Measurements from ENCODE around the gene TRIM37. TPM values are rescaled to one million over a fixed set of nuclear protein-coding genes. Genes with fewer than 3 reads are reported as not detected.

The TRIM37 gene
- total and polyA plus RNA-seq, 2 donors (not counting 1 experiment from before 2014, with no cell fraction given) = 5.1 to 28.3 TPM

GRCh38 chr17:58966208-58966607 is 140.5 kb downstream of the TRIM37 start:
- no peaks in the 10 kb centered on the region for H3K4me1 ChIP-seq (ENCODE audit: control insufficient read depth in 2 of 2, insufficient read depth in 2 of 2, low read length in 2 of 2)
- Mint-ChIP-seq H3K4me1 (peaks cover 4% of the 10 kb centered on the region), H3K9me3 (ENCODE audit: insufficient read depth) (no peaks in the 10 kb centered on the region), H3K27me3 (no peaks in the 10 kb centered on the region), H3K4me3 (no peak overlapping the region), H3K27ac (no peak overlapping the region)
- ATAC-seq (ENCODE audit: low read depth) = no peak
- no peak for TF ChIP-seq CTCF (IDR thresholded peaks at IDR 0.05)
- no peak for TF ChIP-seq EZH2 (IDR thresholded peaks at IDR 0.05; ENCODE audit: borderline replicate concordance, insufficient read depth, low read depth, low read length, poor library complexity, severe bottlenecking)
- no peaks in the 10 kb centered on the region for H3K36me3 ChIP-seq (replicated peaks in 1 of 2; ENCODE audit: control extremely low read depth in 1 of 2, control insufficient read depth in 1 of 2, extremely low read depth in 1 of 2, insufficient read depth in 2 of 2, low read length in 1 of 2)
- CTCF ChIA-PET = interaction anchor here (1.1 kb wide), 1 partner anchor 255 kb away, joined by 3 read pairs; no protein-coding TSS in a partner anchor
- WGBS (ENCODE audit: insufficient coverage) = no CpG with 5 or more reads among the region's 3 CpGs
- no peak for DNase-seq
- no peak overlapping the region for H2AFZ ChIP-seq (ENCODE audit: insufficient read depth, low read depth, low read length, poor library complexity, severe bottlenecking)
- H3K27ac ChIP-seq (ENCODE audit: low read length in 2 of 2) = no peak overlapping the region
- POLR2A ChIA-PET = no interaction called here
- H3K9ac ChIP-seq (ENCODE audit: low read length) = no peak overlapping the region
- no peaks in the 10 kb centered on the region for H3K79me2 ChIP-seq (ENCODE audit: control insufficient read depth, insufficient read depth, low read length)
- H3K27me3 ChIP-seq (replicated peaks in 1 of 4; ENCODE audit: control extremely low read depth in 1 of 4, control insufficient read depth in 3 of 4, insufficient read depth in 4 of 4, low read length in 3 of 4) = no peaks in the 10 kb centered on the region
- H3K9me3 ChIP-seq (ENCODE audit: control extremely low read depth in 1 of 3, control insufficient read depth in 2 of 3, insufficient read depth in 1 of 3, low read length in 2 of 3) = no peaks in the 10 kb centered on the region
- H3K4me3 ChIP-seq (ENCODE audit: control extremely low read depth in 1 of 5, extremely low read depth in 1 of 5, insufficient read depth in 1 of 5, low read depth in 2 of 5, low read length in 4 of 5) = no peak overlapping the region
- H3K4me2 ChIP-seq (replicated peaks; ENCODE audit: low read depth, low read length, poor library complexity, severe bottlenecking) = no peak overlapping the region
- intact Hi-C loops (cut with micrococcal nuclease) = no loop called here
- no peaks in the 10 kb centered on the region for H4K20me1 ChIP-seq (ENCODE audit: control insufficient read depth, insufficient read depth, low read length, poor library complexity, severe bottlenecking)

- no peak overlapping the region for H3K27ac Mint-ChIP-seq
- H3K4me1 ChIP-seq (ENCODE audit: control insufficient read depth in 2 of 2, insufficient read depth in 2 of 2, low read length in 2 of 2) = no peaks in the 10 kb centered on the region
- no peak overlapping the region for H3K4me3 Mint-ChIP-seq
- ChIA-PET POLR2A (no interaction called here), CTCF (interaction anchor here (1.1 kb wide), 1 partner anchor 254 kb away, joined by 3 read pairs; no protein-coding TSS in a partner anchor)
- H3K4me2 ChIP-seq (replicated peaks; ENCODE audit: low read depth, low read length, poor library complexity, severe bottlenecking) = no peak overlapping the region
- no peaks in the 10 kb centered on the region for H3K27me3 Mint-ChIP-seq
- TF ChIP-seq EZH2 (IDR thresholded peaks at IDR 0.05; ENCODE audit: borderline replicate concordance, insufficient read depth, low read depth, low read length, poor library complexity, severe bottlenecking) (no peak), CTCF (IDR thresholded peaks at IDR 0.05) (no peak)
- H4K20me1 ChIP-seq (ENCODE audit: control insufficient read depth, insufficient read depth, low read length, poor library complexity, severe bottlenecking) = no peaks in the 10 kb centered on the region
- ATAC-seq (ENCODE audit: low read depth) (no peak), DNase-seq (no peak)
- no peak overlapping the region for H3K9ac ChIP-seq (ENCODE audit: low read length)
- H3K27ac ChIP-seq (ENCODE audit: low read length in 2 of 2) = no peak overlapping the region
- H3K9me3 Mint-ChIP-seq (ENCODE audit: insufficient read depth) = no peaks in the 10 kb centered on the region
- no CpG with 5 or more reads among the region's 3 CpGs for WGBS (ENCODE audit: insufficient coverage)
- no peak overlapping the region for H3K4me3 ChIP-seq (ENCODE audit: control extremely low read depth in 1 of 5, extremely low read depth in 1 of 5, insufficient read depth in 1 of 5, low read depth in 2 of 5, low read length in 4 of 5)
- intact Hi-C loops (cut with micrococcal nuclease) = no loop called here
- H3K36me3 ChIP-seq (replicated peaks in 1 of 2; ENCODE audit: control extremely low read depth in 1 of 2, control insufficient read depth in 1 of 2, extremely low read depth in 1 of 2, insufficient read depth in 2 of 2, low read length in 1 of 2) = no peaks in the 10 kb centered on the region
- no peak overlapping the region for H2AFZ ChIP-seq (ENCODE audit: insufficient read depth, low read depth, low read length, poor library complexity, severe bottlenecking)
- H3K27me3 ChIP-seq (replicated peaks in 1 of 4; ENCODE audit: control extremely low read depth in 1 of 4, control insufficient read depth in 3 of 4, insufficient read depth in 4 of 4, low read length in 3 of 4) = no peaks in the 10 kb centered on the region
- peaks cover 4% of the 10 kb centered on the region for H3K4me1 Mint-ChIP-seq
- no peaks in the 10 kb centered on the region for H3K79me2 ChIP-seq (ENCODE audit: control insufficient read depth, insufficient read depth, low read length)
- no peaks in the 10 kb centered on the region for H3K9me3 ChIP-seq (ENCODE audit: control extremely low read depth in 1 of 3, control insufficient read depth in 2 of 3, insufficient read depth in 1 of 3, low read length in 2 of 3)
Measured at GRCh38 chr17:58965221-58965620, 141.5 kb downstream of the TRIM37 start.

All from B cell (primary cell).